Stimulated activated CD4-positive, alpha-beta T cell treated with anti-CD3 and anti-CD28 coated beads, Interleukin-1b, Interleukin-23, amount 100 ng/mL, for 48 hours (primary cell): ENCODE results near the gene GRM7.
"Not testable (repeated sequence)": the region's sequence is repeated elsewhere in the genome, so short reads cannot be mapped to it uniquely, and the experiment has no call there.

Experiments used
- DNase-seq: peaks from one replicate; pipeline ENCODE4 v3.0.0-alpha.2; 2020

Gene GRM7

GRCh38 chr3:6860954-6861624 lies at the start of gene GRM7:
GRM7 (plus strand) TSS chr3:6861115.
- DNase-seq, result no peak

GRCh38 chr3:6821411-6821810 lies 39.5 kb upstream of the GRM7 start:
- DNase-seq, result no peak

- DNase-seq, result no peak
These were observed 35.4 kb upstream of the GRM7 start for GRCh38 chr3:6825524-6825923.

GRCh38 chr3:6827453-6827852 lies 33.5 kb upstream of the GRM7 start:
- no peak for DNase-seq

GRCh38 chr3:6844723-6845122 lies 16.2 kb upstream of the GRM7 start:
- no peak for DNase-seq

GRCh38 chr3:6854184-6854583 lies 6.7 kb upstream of the GRM7 start:
- DNase-seq, result no peak

- DNase-seq, result no peak
These were observed 3.4 kb upstream of the GRM7 start for GRCh38 chr3:6857510-6857909.

- no peak for DNase-seq
These were observed 564 bp upstream of the GRM7 start for GRCh38 chr3:6860149-6860953.

- DNase-seq, result no peak
These were observed 698 bp downstream of the GRM7 start for GRCh38 chr3:6861625-6862000.

GRCh38 chr3:6862041-6862879 lies 1.3 kb downstream of the GRM7 start:
- DNase-seq, result no peak

- no peak for DNase-seq
These were observed 1.9 kb downstream of the GRM7 start for GRCh38 chr3:6862880-6863195.

GRCh38 chr3:6867269-6867668 lies 6.4 kb downstream of the GRM7 start:
- DNase-seq, result no peak

- DNase-seq, result no peak
These were observed 17.8 kb downstream of the GRM7 start for GRCh38 chr3:6878731-6879130.

- DNase-seq, result no peak
These were observed 51.3 kb downstream of the GRM7 start for GRCh38 chr3:6912240-6912639.

- no peak for DNase-seq
These were observed 55.0 kb downstream of the GRM7 start for GRCh38 chr3:6915898-6916297.

GRCh38 chr3:6921066-6921465 lies 60.2 kb downstream of the GRM7 start:
- no peak for DNase-seq

GRCh38 chr3:6921876-6922275 lies 61.0 kb downstream of the GRM7 start:
- DNase-seq, result no peak

GRCh38 chr3:6928064-6928463 lies 67.1 kb downstream of the GRM7 start:
- DNase-seq, result no peak

GRCh38 chr3:6929918-6930317 lies 69.0 kb downstream of the GRM7 start:
- DNase-seq, result no peak

GRCh38 chr3:6935418-6935817 lies 74.5 kb downstream of the GRM7 start:
- DNase-seq, result not testable (repeated sequence)

- DNase-seq, result no peak
These were observed 75.1 kb downstream of the GRM7 start for GRCh38 chr3:6935970-6936369.

GRCh38 chr3:6962801-6963200 lies 101.9 kb downstream of the GRM7 start:
- no peak for DNase-seq

GRCh38 chr3:6965881-6966280 lies 105.0 kb downstream of the GRM7 start:
- no peak for DNase-seq

- DNase-seq, result no peak
These were observed 111.0 kb downstream of the GRM7 start for GRCh38 chr3:6971933-6972332.
